ENCODE measurements around the gene ZBTB11.
"Not testable (repeated sequence)": the region's sequence is repeated elsewhere in the genome, so short reads cannot be mapped to it uniquely, and the experiment has no call there.

ZBTB11 gene, protein sequence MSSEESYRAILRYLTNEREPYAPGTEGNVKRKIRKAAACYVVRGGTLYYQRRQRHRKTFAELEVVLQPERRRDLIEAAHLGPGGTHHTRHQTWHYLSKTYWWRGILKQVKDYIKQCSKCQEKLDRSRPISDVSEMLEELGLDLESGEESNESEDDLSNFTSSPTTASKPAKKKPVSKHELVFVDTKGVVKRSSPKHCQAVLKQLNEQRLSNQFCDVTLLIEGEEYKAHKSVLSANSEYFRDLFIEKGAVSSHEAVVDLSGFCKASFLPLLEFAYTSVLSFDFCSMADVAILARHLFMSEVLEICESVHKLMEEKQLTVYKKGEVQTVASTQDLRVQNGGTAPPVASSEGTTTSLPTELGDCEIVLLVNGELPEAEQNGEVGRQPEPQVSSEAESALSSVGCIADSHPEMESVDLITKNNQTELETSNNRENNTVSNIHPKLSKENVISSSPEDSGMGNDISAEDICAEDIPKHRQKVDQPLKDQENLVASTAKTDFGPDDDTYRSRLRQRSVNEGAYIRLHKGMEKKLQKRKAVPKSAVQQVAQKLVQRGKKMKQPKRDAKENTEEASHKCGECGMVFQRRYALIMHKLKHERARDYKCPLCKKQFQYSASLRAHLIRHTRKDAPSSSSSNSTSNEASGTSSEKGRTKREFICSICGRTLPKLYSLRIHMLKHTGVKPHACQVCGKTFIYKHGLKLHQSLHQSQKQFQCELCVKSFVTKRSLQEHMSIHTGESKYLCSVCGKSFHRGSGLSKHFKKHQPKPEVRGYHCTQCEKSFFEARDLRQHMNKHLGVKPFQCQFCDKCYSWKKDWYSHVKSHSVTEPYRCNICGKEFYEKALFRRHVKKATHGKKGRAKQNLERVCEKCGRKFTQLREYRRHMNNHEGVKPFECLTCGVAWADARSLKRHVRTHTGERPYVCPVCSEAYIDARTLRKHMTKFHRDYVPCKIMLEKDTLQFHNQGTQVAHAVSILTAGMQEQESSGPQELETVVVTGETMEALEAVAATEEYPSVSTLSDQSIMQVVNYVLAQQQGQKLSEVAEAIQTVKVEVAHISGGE

DNA sequence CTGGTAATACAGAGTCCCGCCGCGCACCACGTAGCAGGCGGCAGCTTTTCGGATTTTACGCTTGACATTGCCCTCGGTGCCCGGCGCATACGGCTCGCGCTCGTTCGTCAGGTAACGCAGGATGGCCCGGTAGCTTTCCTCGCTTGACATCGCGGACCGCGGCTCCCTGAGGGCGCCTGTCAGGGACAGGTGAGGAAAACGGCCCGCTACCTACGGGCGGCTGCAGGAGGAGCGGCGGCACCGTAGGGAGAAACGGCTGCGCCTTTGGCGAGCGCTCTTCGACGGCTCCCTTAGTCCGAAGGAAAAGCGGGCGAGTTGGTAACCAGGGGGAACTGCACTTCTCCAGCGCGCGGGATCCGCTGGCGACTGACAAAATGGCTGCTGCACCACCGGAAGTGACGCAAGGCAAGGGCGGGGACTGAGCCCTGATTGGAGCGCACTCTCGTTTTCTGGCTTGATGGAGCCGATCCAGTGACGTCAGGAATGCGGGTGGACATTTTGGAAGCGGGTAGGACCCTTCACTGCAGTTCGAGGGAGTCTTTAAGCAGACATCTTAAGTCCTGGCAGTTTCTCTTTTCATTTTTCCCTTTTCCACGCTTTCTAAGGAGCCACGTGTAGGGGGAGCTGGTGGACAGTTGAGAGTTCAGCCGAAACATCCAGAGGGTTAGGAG is at the start of gene ZBTB11:
Gene ZBTB11, minus strand, starts transcription at position 368 of the 671 bp plus-strand sequence. Its CDS starts 218 bp downstream, at position 150.
- in situ Hi-C loops (cut with MboI; ENCODE audit: low sequenced_read_pairs) = loop anchor here (10.0 kb wide), 1 partner anchor 102 kb away; the partner anchor contains the start of gene PCNP

DNA sequence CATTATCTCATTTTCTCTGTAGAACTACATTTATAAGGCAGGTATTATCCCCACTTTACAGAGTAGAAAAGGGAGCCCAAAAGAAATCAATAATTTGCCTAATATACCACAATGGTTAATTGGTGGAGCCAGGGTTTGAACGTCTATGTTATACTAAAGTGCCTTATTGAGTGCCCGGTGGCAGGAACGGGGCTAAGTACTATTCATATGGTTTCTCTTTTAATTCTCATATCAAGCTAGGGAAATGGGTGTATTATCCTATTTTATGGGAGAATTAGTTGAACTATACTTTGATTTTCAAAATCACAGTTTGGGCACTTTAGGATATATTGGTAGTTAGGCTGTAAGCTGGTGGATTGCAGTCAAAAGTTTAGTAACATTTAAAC is 49.0 kb upstream of the ZBTB11 start:
- in situ Hi-C loops (cut with MboI; ENCODE audit: low sequenced_read_pairs) = no loop called here

DNA sequence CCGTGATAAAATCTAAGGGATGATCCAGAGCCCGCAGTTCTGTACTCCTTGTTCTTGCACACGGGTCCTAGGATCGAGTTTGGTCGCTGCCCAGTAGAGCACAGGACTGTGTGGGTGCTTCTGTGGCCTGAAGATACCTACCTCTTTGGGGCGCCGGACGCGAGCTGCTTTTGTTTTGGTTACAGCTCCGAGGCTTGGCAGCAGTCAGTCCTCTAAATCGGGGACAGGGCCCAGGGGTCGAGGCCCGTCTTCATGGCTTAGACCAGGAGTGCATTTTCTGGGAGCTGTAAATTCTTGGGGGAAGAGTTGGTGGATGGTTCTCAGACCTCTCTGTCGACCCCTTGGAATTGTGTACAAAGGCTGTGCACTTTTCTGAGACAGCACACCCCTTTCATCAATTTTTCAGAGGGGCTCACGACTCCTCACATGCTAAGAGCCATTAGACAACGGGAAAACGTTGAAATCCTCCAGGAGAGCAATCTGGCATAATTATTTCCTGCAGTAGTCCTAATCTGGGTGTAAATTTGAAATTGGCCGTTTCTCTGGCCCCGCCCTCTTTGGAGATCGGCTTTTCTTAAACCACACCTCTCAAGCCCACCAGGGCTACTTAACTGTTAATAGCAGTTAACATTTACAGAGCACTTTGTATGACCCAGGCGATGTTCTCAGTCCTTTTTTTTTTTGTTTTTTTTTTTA is 48.4 kb upstream of the ZBTB11 start:
- in situ Hi-C loops (cut with MboI; ENCODE audit: low sequenced_read_pairs) = no loop called here

DNA sequence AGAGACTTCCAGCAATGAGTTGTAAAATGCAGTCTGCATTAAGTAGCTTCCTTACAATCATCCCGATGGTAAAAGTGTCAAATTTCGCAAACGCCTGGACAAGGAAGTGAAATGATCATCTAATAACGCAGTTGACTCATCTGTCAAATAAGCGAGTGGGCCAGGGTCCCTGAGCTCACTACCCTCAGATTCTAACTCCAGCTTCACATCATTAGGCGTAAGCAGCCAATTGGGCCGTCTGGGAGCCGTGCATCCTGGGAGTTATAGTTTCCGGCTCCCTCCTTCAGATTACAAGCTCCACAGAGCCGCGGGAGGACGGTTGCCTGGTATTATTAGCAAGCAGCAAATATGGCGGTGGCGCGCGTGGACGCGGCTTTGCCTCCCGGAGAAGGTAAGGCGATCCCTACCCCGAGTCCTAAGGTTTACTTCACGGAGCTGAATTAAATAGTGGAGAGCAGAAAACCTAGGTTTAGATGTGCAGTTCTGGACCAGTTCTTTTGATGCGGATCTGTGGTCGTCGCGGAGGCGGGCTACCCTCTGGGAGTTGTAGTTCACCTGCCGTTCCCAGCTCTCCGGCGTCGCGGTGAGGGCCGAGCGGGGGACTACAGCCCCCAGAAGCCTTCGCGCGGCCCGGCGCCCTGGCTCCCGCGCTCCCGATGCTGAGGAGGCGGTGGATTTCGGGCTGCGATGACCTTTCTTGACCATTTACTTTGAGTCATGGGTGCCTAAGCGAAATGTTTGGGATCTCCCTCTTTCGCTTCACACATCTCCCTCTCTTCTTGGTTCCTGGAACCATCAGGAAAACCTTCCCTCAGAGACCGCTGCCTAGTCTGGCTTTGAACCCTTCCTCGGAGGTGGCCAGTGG is 47.6 kb upstream of the ZBTB11 start, which contains the start of gene CEP97:
Gene CEP97, plus strand, starts transcription at position 286 of the 865 bp plus-strand sequence. Its CDS starts 63 bp downstream, at position 349.
- in situ Hi-C loops (cut with MboI; ENCODE audit: low sequenced_read_pairs) = no loop called here

DNA sequence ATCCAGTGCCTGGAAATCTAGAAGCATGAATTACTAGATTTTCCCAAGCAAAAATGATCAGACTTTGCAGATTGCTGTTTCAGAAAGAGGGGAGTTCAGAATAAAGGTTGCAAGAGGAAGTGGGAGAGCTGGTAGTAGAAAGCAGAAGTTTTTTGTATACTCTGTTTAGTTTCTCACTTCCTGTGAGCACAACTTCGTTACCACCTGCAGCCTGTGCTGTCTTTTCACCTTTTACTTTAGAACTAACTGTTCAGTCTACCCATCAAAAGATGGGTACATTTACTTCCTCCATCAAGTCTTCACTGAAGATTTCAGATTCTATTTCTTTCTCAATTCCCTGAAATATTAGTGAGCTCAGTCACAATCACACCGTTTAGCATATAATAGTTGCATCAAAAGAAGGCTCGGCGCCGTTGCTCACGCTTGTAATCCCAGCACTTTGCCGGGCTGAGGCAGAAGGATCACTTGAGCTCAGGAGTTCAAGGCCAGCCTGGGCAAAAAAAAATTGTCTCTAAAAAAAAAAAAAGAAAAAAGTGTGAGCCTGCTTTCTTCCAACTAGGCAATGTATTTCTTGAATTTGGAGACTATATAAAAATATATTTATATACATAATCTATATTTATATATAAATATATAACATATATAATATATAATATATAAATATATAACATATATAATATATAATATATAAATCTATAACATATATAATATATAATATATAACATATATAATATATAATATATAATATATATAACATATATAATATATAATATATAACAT is 45.7 kb upstream of the ZBTB11 start:
- in situ Hi-C loops (cut with MboI; ENCODE audit: low sequenced_read_pairs) = no loop called here

DNA sequence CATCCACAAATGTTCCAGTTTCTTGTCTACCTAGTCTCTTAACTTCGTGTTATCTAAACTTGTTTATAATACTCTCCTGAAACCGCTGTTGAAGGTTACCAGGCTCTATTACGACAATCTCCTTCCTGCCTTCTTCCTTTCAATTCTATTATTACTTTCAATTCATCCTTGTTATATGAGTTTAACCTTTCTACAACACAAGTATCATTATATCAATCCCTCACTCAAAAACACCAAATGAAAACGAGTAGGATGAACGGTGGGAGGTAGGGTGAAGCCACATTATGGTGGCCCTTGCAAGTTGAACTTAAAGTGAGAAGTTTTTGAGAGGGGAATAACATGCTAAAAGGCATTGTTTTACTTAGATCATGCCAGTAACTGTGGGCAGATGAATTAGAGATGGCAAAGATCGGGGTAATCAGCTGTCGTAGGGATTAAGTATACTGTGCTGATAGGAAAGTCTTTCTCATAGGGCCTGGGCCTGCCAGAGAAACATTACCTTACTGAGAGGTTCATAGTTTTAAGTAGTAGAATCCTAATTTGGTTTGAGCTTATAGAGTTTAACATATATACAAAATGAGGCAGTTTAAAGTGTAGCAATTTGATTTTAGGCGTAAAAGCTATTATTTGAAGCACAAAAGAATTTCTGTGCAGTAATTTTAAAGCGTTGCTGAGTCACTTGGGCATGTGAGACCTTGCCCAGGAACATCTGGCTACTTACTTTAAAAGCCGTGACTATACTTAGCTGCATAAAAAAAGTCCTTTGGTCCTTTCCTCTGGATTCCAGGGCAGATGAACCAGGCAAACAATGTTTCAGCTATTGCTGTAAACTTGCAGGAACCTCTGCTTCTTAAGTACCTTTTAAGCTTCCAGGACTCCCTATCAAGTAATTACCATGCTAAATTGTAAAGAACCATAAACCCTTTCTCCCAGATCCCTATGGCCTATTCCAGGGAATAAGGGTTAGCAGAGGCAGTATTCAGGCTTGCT is 44.2 kb upstream of the ZBTB11 start:
- in situ Hi-C loops (cut with MboI; ENCODE audit: low sequenced_read_pairs) = no loop called here

DNA sequence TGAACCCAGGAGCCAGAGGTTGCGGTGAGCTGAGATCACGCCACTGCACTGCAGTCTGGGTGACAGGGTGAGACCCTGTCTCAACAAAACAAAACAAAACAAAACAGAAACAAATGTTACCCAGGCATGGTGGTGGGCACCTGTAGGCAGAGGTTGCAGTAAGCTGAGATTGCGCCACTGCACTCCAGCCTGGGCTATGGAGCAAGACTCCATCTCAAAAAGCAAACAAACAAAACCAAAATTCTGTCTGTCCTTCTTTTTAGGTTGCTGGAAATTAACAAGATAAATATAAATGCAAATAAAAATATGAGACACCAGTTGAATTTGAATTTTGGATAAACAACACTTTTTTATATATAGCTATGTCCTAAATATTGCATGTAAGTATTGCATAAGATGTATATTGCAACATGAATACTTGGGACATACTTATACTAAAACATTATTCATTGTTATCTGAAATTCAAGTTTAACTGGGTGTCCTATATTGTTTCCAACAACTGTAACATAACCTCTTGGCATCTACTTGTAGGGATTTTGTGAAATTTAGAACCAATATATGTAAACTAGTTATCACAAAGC is 42.8 kb upstream of the ZBTB11 start:
- in situ Hi-C loops (cut with MboI; ENCODE audit: low sequenced_read_pairs) = no loop called here

DNA sequence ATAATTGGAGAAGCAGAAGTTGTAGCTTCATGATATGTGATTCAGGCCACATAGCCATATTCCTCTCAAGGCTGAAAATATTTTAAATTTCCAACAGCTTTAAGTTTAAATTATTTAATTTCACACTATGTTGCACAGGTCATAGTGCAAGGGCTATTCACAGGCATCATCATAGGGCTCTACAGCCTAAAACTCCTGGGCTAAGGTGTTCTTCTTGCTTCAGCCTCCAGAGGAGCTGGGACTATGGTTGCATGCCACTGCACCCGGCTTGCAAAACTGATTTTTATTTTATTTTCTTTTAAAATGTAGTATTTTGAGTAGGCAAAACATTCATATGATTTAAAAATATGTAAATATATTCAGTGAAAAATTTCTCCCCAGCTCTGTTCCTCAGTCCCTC is 41.5 kb upstream of the ZBTB11 start:
- in situ Hi-C loops (cut with MboI; ENCODE audit: low sequenced_read_pairs) = no loop called here

DNA sequence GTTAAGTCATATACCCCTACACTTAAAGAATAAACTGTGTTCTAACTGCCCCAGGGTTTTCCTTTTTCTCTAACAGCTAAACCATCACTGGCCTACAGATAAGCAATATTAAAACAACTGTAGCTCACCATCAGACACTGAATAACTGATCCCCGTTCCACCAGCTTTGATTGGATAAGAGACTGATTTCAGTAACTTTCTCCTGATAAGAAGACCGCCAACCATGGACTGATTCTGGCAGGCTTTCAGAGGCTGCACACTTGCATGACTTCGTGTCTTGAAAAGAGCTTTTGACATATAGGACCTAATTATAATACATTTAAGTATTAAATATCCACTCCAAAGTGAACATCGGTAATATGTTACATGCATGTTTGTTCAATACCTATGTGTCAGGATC is 32.2 kb upstream of the ZBTB11 start:
- in situ Hi-C loops (cut with MboI; ENCODE audit: low sequenced_read_pairs) = no loop called here

DNA sequence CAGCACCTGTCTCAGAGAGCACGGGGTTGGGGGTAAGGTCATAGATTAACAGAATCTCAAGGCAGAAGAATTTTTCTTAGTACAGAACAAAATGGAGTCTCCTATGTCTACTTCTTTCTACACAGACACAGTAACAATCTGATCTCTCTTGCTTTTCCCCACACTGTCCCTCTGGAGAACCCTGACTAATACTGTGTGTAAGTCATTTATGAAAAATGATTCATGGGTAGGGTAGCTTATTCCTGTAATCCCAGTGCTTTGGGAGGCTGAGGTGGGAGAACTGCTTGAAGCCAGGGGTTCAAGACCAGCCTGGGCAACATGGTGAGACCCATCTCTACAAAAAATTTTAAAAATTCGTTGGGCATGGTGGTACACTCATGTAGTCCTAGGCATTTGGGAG is 27.7 kb upstream of the ZBTB11 start:
- in situ Hi-C loops (cut with MboI; ENCODE audit: low sequenced_read_pairs) = not testable (repeated sequence)

DNA sequence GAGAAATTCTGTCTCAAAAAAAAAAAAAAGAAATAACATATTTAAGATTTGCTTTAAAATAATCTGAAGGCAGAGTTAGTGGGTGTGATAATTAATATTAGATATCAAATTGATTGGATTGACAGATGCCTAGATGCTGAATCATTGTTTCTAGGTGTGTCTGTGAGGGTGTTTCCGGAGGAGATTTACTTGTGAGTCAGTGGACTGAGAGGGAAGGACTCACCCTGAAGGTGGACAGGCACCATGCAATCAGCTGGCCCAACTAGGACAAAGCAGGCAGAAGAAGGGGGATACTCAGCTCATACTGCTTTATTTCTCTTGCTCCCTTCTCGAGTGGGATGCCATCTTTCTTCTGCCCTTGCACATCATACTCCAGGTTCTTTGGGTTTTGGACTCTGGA is 26.2 kb upstream of the ZBTB11 start:
- in situ Hi-C loops (cut with MboI; ENCODE audit: low sequenced_read_pairs) = no loop called here

DNA sequence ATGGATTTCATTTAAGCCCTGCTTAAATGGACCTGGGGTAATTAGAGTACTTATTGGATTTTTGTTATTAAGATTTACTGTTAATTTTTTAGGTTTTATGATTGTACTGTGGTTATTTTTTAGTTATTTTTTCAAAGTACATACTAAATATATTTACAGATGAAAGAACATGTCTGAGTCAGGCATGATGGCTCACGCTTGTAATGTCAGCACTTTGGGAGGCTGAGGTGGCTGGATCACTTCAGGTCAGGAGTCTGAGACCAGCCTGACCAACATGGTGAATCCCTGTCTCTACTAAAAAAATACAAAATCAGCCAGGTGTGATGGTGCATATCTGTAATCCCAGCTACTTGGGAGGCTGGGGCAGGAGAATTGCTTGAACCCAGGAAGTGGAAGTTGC is 25.8 kb upstream of the ZBTB11 start:
- in situ Hi-C loops (cut with MboI; ENCODE audit: low sequenced_read_pairs) = no loop called here

DNA sequence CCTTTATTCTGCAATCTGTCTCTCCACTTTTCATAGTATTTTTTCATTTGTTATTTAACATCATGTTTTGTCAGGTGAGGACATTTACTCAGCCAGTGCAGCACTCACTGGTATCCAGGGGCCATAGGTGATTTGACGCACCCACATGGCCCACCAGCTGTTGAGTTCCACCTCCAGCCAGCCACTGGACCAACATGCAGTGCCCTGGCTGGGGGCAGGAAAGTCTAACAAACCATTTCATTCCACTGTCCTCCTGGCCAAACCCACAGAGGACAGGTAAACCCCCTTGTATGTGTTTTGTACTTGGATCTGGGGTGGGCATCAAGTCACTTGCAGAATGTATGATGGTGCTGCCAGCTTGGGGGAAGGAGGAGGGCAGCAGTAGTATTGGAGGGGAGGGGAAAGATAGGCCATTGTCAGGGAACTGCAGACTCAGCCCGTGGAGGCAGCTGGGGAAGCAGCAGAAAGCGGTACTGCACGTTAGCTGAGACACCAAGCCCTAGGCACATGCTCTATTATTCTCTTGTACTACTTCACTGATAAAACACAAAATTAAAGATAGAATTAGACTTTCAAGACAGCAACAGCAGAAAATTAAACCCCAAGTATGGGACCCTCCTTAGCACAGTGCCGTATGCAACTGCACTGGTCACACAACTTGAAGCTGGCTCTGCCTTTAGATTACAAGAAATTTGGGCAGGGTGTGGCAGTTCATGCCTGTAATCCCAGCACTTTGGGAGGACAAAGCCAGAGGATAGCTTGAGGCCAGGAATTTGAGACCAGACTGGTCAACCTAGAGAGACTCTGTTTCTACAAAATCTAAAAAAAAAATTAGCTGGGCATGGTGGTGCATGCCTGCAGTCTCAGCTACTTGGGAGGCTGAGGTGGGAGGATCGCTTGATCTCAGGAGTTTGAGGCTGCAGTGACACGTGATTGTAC is 25.0 kb upstream of the ZBTB11 start:
- in situ Hi-C loops (cut with MboI; ENCODE audit: low sequenced_read_pairs) = no loop called here

DNA sequence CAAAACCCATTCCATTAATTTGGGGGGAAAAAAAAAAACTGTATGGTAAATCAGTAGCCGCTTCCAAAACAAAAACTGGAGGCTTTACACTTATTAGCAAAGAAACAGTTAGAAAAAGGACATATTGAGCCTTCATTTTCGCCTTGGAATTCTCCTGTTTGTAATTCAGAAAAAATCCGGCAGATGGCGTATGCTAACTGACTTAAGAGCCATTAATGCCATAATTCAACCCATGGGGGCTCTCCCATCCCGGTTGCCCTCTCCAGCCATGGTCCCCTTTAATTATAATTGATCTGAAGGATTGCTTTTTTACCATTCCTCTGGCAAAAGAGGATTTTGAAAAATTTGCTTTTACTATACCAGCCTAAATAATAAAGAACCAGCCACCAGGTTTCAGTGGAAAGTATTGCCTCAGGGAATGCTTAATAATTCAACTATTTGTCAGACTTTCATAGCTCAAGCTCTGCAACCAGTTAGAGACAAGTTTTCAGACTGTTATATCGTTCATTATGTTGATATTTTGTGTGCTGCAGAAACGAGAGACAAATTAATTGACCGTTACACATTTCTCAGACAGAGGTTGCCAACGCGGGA is 18.9 kb upstream of the ZBTB11 start:
- in situ Hi-C loops (cut with MboI; ENCODE audit: low sequenced_read_pairs) = no loop called here

DNA sequence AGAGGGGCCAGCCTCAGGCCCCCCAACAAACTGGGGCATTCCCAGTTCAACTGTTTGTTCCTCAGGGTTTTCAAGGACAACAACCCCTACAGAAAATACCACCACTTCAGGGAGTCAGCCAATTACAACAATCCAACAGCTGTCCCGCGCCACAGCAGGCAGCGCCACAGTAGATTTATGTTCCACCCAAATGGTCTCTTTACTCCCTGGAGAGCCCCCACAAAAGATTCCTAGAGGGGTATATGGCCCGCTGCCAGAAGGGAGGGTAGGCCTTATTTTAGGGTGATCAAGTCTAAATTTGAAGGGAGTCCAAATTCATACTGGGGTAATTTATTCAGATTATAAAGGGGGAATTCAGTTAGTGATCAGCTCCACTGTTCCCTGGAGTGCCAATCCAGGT is 17.9 kb upstream of the ZBTB11 start:
- in situ Hi-C loops (cut with MboI; ENCODE audit: low sequenced_read_pairs) = not testable (repeated sequence)

DNA sequence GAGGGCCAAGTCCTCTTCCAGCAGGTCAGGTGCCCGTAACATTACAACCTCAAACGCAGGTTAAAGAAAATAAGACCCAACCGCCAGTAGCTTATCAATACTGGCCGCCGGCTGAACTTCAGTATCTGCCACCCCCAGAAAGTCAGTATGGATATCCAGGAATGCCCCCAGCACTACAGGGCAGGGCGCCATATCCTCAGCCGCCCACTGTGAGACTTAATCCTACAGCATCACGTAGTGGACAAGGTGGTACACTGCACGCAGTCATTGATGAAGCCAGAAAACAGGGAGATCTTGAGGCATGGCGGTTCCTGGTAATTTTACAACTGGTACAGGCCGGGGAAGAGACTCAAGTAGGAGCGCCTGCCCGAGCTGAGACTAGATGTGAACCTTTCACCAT is 16.6 kb upstream of the ZBTB11 start:
- in situ Hi-C loops (cut with MboI; ENCODE audit: low sequenced_read_pairs) = not testable (repeated sequence)
